ENCODE data around the gene ZNF787. TPM values are rescaled to one million over a fixed set of nuclear protein-coding genes. Genes with fewer than 3 reads are reported as not detected.

Gene ZNF787
- polyA plus RNA-seq, 1 donor = 33.3 TPM

GRCh38 chr19:56114051-56114777, 6.9 kb downstream of the ZNF787 start:
- no peak for DNase-seq
- H3K27me3 ChIP-seq (ENCODE audit: control insufficient read depth, insufficient read depth, low read length) = no peaks in the 10 kb centered on the region
- peaks cover 13% of the 10 kb centered on the region for H3K36me3 ChIP-seq (ENCODE audit: control insufficient read depth, insufficient read depth, low read length)
- H3K4me1 ChIP-seq (ENCODE audit: control insufficient read depth, insufficient read depth, low read length) = peaks cover 51% of the 10 kb centered on the region
- WGBS (ENCODE audit: insufficient coverage, low lambda C conversion rate) = 100% methylated on average over 1 of the region's 19 CpGs
- no peak overlapping the region for H3K4me3 ChIP-seq (ENCODE audit: low read length)
- no peak overlapping the region for H3K27ac ChIP-seq (ENCODE audit: low read length)
- H3K9me3 ChIP-seq (ENCODE audit: control insufficient read depth, low read depth, low read length) = no peaks in the 10 kb centered on the region

- Histone ChIP-seq H3K27ac (ENCODE audit: low read length) (no peak overlapping the region), H3K4me1 (ENCODE audit: control insufficient read depth, insufficient read depth, low read length) (peaks cover 51% of the 10 kb centered on the region), H3K4me3 (ENCODE audit: low read length) (no peak overlapping the region), H3K9me3 (ENCODE audit: control insufficient read depth, low read depth, low read length) (no peaks in the 10 kb centered on the region), H3K27me3 (ENCODE audit: control insufficient read depth, insufficient read depth, low read length) (no peaks in the 10 kb centered on the region), H3K36me3 (ENCODE audit: control insufficient read depth, insufficient read depth, low read length) (peaks cover 10% of the 10 kb centered on the region)
- no peak for DNase-seq
- WGBS (ENCODE audit: insufficient coverage, low lambda C conversion rate) = no CpG with 5 or more reads among the region's 20 CpGs
Observed at GRCh38 chr19:56113074-56113632, 7.9 kb downstream of the ZNF787 start.

GRCh38 chr19:56112313-56112709, 8.8 kb downstream of the ZNF787 start:
- Histone ChIP-seq H3K27ac (ENCODE audit: low read length) (peak overlapping the region; percentile 76), H3K36me3 (ENCODE audit: control insufficient read depth, insufficient read depth, low read length) (peaks cover 4% of the 10 kb centered on the region), H3K9me3 (ENCODE audit: control insufficient read depth, low read depth, low read length) (no peaks in the 10 kb centered on the region), H3K4me3 (ENCODE audit: low read length) (no peak overlapping the region), H3K27me3 (ENCODE audit: control insufficient read depth, insufficient read depth, low read length) (no peaks in the 10 kb centered on the region), H3K4me1 (ENCODE audit: control insufficient read depth, insufficient read depth, low read length) (peaks cover 51% of the 10 kb centered on the region)
- 60% methylated on average over 2 of the region's 10 CpGs for WGBS (ENCODE audit: insufficient coverage, low lambda C conversion rate)
- DNase-seq = no peak

DNA sequence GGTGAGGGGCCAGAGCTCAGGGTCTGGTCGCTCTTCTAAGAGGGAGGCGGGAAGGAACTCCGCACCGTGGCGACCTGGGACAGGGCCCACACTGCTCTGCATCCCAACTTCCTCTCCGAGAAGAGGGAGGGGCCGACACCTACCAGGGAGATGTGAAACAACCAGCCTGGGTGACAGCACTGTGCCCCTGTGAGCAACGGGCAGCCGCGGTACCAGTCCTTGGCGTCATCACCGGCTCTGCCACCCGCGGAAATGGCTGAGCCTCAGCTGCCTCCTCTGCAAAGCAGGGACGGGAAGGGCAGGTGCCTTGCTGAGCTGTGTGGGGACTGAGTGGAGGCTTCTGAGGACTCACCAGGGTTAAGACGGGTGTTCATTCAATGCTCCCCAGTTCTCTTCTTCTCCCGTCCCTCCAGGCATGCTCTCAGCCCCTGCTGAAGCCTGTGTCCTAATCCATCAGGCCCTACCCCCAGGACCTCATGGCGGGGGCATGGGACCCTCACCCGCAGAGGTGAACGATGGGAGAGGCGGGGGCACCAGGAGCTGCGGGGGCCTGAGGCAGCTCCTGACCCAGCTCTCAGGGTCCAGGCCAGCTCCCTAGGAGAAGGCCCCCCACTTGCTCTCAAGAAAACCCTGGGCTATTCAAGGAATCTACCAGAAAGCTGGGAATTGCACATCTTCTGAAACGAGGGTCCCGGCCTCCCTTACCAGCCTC, 9.3 kb downstream of the ZNF787 start:
- peaks cover 7% of the 10 kb centered on the region for H3K36me3 ChIP-seq (ENCODE audit: control insufficient read depth, insufficient read depth, low read length)
- peak; percentile 30 to 45 for DNase-seq
- H3K4me1 ChIP-seq (ENCODE audit: control insufficient read depth, insufficient read depth, low read length) = peaks cover 51% of the 10 kb centered on the region
- H3K27ac ChIP-seq (ENCODE audit: low read length) = peak overlapping the region; percentile 76
- no peaks in the 10 kb centered on the region for H3K9me3 ChIP-seq (ENCODE audit: control insufficient read depth, low read depth, low read length)
- H3K4me3 ChIP-seq (ENCODE audit: low read length) = no peak overlapping the region
- no CpG with 5 or more reads among the region's 24 CpGs for WGBS (ENCODE audit: insufficient coverage, low lambda C conversion rate)
- H3K27me3 ChIP-seq (ENCODE audit: control insufficient read depth, insufficient read depth, low read length) = no peaks in the 10 kb centered on the region

GRCh38 chr19:56110515-56111448, 10.3 kb downstream of the ZNF787 start:
- no CpG with 5 or more reads among the region's 12 CpGs for WGBS (ENCODE audit: insufficient coverage, low lambda C conversion rate)
- peaks cover 8% of the 10 kb centered on the region for H3K36me3 ChIP-seq (ENCODE audit: control insufficient read depth, insufficient read depth, low read length)

DNA sequence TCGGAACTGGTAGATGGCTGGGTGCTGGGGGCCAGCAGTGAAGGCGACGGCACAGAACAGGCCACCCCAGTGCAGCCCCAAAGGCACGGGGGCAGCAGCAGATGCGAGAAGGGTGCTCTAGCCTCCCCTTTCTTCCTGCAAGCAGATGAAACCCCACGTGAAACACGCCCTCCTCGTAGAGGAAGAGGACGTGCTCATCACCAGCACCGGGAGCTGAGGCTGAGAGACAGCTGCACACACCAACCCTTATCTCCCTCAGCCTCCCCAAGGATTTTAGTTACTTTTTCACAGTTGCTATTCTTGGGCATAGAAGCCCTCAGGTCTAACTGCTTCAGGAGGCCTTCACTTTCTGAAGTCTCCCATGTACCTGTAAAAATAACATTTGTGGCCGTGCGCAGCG, 11.9 kb downstream of the ZNF787 start:
- Histone ChIP-seq H3K9me3 (ENCODE audit: control insufficient read depth, low read depth, low read length) (no peaks in the 10 kb centered on the region), H3K27ac (ENCODE audit: low read length) (no peak overlapping the region), H3K4me1 (ENCODE audit: control insufficient read depth, insufficient read depth, low read length) (peaks cover 52% of the 10 kb centered on the region), H3K27me3 (ENCODE audit: control insufficient read depth, insufficient read depth, low read length) (no peaks in the 10 kb centered on the region), H3K36me3 (ENCODE audit: control insufficient read depth, insufficient read depth, low read length) (peaks cover 4% of the 10 kb centered on the region), H3K4me3 (ENCODE audit: low read length) (no peak overlapping the region)
- WGBS (ENCODE audit: insufficient coverage, low lambda C conversion rate) = no CpG with 5 or more reads among the region's 13 CpGs
- no peak for DNase-seq

More at GRCh38 chr19:56110515-56111448, 10.3 kb downstream of the ZNF787 start:
- Histone ChIP-seq H3K4me3 (ENCODE audit: low read length) (no peak overlapping the region), H3K4me1 (ENCODE audit: control insufficient read depth, insufficient read depth, low read length) (peaks cover 48% of the 10 kb centered on the region), H3K27me3 (ENCODE audit: control insufficient read depth, insufficient read depth, low read length) (no peaks in the 10 kb centered on the region), H3K27ac (ENCODE audit: low read length) (peak overlapping the region; percentile 76), H3K9me3 (ENCODE audit: control insufficient read depth, low read depth, low read length) (no peaks in the 10 kb centered on the region)
- DNase-seq = peak; percentile 73 to 83

DNA sequence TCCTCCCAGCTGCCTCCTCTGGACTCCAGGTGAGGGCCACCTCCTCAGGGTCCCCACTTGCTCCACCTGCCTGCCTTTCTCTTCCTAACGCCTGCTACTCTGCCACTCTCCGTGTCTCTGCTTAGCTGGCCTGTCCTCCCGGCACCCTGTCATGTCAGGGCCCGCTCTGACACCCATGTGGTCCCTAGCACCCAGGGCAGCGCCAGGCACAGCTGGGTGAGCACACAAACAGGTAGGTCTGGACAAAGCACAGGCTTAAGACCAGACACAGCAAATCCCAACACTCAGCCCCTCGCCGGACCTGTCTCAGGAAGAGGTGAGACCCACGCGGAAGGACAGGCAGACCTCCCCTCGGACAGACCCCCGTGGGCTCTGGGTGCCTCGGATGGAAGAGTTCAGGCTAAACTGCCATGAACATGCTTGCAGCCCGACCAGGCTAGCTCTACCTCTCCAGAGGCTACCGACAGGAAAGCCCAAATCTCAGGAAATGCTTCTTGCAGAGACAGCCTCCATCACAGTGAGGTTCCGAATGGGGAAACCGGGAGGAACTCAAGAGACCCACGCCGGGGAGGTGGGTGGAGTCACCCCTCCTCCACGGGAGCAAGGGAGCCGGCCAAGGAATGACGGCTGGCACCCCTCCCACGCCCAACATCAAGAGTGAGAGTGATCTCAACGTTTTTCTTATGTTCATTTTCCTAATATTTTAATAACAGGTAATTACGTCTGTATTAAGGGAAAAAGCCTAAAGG, 12.5 kb downstream of the ZNF787 start:
- Histone ChIP-seq H3K27ac (ENCODE audit: low read length) (no peak overlapping the region), H3K27me3 (ENCODE audit: control insufficient read depth, insufficient read depth, low read length) (no peaks in the 10 kb centered on the region), H3K4me1 (ENCODE audit: control insufficient read depth, insufficient read depth, low read length) (peaks cover 52% of the 10 kb centered on the region), H3K4me3 (ENCODE audit: low read length) (no peak overlapping the region), H3K9me3 (ENCODE audit: control insufficient read depth, low read depth, low read length) (no peaks in the 10 kb centered on the region), H3K36me3 (ENCODE audit: control insufficient read depth, insufficient read depth, low read length) (peaks cover 4% of the 10 kb centered on the region)
- WGBS (ENCODE audit: insufficient coverage, low lambda C conversion rate) = no CpG with 5 or more reads among the region's 24 CpGs
- DNase-seq = no peak

GRCh38 chr19:56107626-56108351, 13.3 kb downstream of the ZNF787 start:
- no peak for DNase-seq
- peaks cover 47% of the 10 kb centered on the region for H3K4me1 ChIP-seq (ENCODE audit: control insufficient read depth, insufficient read depth, low read length)
- H3K9me3 ChIP-seq (ENCODE audit: control insufficient read depth, low read depth, low read length) = no peaks in the 10 kb centered on the region
- no peaks in the 10 kb centered on the region for H3K27me3 ChIP-seq (ENCODE audit: control insufficient read depth, insufficient read depth, low read length)
- H3K4me3 ChIP-seq (ENCODE audit: low read length) = no peak overlapping the region
- no peak overlapping the region for H3K27ac ChIP-seq (ENCODE audit: low read length)
- H3K36me3 ChIP-seq (ENCODE audit: control insufficient read depth, insufficient read depth, low read length) = peaks cover 6% of the 10 kb centered on the region
- no CpG with 5 or more reads among the region's 27 CpGs for WGBS (ENCODE audit: insufficient coverage, low lambda C conversion rate)

- H3K4me3 ChIP-seq (ENCODE audit: low read length) = no peak overlapping the region
- H3K27me3 ChIP-seq (ENCODE audit: control insufficient read depth, insufficient read depth, low read length) = no peaks in the 10 kb centered on the region
- no peak overlapping the region for H3K27ac ChIP-seq (ENCODE audit: low read length)
- WGBS (ENCODE audit: insufficient coverage, low lambda C conversion rate) = no CpG with 5 or more reads among the region's 11 CpGs
- peaks cover 14% of the 10 kb centered on the region for H3K36me3 ChIP-seq (ENCODE audit: control insufficient read depth, insufficient read depth, low read length)
- H3K9me3 ChIP-seq (ENCODE audit: control insufficient read depth, low read depth, low read length) = no peaks in the 10 kb centered on the region
- DNase-seq = no peak
- peaks cover 40% of the 10 kb centered on the region for H3K4me1 ChIP-seq (ENCODE audit: control insufficient read depth, insufficient read depth, low read length)
Observed at GRCh38 chr19:56106993-56107392, 14.1 kb downstream of the ZNF787 start.
